ENCODE measurements around the gene EXOC2.

- TF ChIP-seq, protein P1, sequence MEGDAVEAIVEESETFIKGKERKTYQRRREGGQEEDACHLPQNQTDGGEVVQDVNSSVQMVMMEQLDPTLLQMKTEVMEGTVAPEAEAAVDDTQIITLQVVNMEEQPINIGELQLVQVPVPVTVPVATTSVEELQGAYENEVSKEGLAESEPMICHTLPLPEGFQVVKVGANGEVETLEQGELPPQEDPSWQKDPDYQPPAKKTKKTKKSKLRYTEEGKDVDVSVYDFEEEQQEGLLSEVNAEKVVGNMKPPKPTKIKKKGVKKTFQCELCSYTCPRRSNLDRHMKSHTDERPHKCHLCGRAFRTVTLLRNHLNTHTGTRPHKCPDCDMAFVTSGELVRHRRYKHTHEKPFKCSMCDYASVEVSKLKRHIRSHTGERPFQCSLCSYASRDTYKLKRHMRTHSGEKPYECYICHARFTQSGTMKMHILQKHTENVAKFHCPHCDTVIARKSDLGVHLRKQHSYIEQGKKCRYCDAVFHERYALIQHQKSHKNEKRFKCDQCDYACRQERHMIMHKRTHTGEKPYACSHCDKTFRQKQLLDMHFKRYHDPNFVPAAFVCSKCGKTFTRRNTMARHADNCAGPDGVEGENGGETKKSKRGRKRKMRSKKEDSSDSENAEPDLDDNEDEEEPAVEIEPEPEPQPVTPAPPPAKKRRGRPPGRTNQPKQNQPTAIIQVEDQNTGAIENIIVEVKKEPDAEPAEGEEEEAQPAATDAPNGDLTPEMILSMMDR (IDR thresholded peaks at IDR 0.05): no peak
- TF ChIP-seq POLR2A (IDR thresholded peaks at IDR 0.05): peak; percentile 34 to 43
These were observed 17.9 kb upstream of the EXOC2 start for GRCh38 chr6:710601-711571.

Measured in Peyer's patch (tissue), 4 donors.